Smooth muscle cell of bladder (primary cell): ENCODE results near the gene UBXN11. TPM values are rescaled to one million over a fixed set of nuclear protein-coding genes. Genes with fewer than 3 reads are reported as not detected.

ENCODE experiments used
- total RNA-seq: library from RNA; depleted of rRNA; stranded (reverse); fragments of >200 nt; gene quantifications from 2 replicates; pipeline ENCODE4 v1.2.3, GENCODE V29; 2014

The UBXN11 gene, protein sequence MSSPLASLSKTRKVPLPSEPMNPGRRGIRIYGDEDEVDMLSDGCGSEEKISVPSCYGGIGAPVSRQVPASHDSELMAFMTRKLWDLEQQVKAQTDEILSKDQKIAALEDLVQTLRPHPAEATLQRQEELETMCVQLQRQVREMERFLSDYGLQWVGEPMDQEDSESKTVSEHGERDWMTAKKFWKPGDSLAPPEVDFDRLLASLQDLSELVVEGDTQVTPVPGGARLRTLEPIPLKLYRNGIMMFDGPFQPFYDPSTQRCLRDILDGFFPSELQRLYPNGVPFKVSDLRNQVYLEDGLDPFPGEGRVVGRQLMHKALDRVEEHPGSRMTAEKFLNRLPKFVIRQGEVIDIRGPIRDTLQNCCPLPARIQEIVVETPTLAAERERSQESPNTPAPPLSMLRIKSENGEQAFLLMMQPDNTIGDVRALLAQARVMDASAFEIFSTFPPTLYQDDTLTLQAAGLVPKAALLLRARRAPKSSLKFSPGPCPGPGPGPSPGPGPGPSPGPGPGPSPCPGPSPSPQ
- total RNA-seq: 2.7 and 3.5 TPM in 2 replicates

GRCh38 chr1:26306290-26307229 lies at the start of gene UBXN11:
TSS of gene UBXN11 (minus strand) at chr1:26306636. CDS start at chr1:26302883, 3,753 bp downstream.

DNA sequence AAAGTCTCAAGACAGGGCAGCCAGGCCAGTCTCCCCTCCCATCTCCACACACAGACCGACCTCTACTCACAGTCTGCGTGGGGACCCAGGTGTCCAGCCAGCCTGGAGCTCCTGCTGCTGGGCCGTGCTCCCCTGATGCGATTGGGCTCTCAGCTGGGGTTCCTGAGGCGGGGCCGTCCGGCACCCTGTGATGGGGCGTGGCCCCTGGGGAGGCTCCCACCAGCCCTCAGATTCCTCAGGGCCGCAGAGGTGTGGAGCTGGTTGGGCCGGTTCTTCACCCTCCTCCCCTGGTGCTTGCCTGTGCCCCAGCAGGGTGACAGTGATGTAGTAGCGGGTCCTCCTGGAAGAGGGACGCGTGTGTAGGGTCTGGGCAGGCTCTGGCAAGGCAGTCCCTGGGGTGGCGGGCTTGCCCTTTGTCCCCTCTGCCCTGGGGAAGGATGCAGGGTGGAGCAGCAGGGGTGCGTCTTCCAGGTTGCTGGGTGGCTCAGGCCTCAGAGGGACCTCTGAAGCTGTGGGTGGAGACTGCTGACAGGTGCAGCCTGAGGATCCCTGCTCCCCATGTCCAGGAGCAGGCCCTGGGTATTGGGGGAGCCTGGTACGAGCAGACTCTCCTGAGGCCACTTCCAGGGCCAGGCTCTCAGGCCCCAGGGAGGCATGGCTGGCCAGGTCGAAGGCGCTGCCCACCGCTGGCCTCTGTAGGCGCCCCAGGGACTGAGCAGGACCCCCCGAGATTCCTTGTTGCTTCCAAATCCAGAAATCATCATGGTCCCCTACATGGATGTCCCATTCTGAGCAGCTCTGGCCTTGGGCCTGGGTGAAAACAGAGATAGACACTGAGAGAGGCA lies 47.8 kb upstream of the UBXN11 start, which contains the start of gene CRYBG2:
CRYBG2 (minus strand) TSS at position 155 of the 845 bp plus-strand sequence. CDS start 7,473 bp downstream, outside the sequence.

DNA sequence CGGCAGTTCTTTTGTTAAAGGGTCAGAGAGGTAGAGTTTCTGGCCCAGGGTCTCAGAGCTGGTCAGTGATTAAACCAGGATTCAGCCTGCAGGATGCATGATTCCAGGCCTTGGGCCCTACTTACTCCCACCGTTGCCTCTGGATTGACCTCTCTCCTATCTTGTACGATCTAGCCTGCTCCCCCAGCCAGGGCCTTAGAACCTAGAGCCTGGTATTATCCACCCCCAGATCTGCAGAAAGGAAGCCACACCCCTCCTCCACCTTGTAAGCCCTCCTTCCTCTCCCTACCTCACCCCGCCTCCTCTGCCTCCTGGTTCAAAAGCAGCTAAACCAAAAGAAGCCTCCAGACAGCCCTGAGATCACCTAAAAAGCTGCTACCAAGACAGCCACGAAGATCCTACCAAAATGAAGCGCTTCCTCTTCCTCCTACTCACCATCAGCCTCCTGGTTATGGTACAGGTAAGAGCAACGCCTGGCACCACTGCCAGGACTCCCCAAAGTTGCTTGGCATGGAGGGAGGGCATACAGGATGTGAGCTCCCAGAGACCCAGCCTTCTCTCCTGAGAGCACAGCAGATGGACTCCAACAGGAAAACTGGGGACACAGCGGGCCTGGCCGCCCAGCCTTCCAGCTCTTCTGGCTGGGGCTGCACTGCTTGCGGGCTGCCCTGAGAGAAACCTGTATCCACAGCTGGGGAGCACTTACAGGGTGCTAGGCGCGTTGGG lies 11.3 kb upstream of the UBXN11 start, which contains the start of gene CD52:
CD52 (plus strand) TSS at position 347 of the 726 bp plus-strand sequence; CDS start at position 407, 60 bp downstream.

GRCh38 chr1:26279456-26280332 lies 26.7 kb downstream of the UBXN11 start, which contains the start of gene SH3BGRL3:
TSS of gene SH3BGRL3 (plus strand) at chr1:26280086. CDS start at chr1:26280156, 70 bp downstream.

DNA sequence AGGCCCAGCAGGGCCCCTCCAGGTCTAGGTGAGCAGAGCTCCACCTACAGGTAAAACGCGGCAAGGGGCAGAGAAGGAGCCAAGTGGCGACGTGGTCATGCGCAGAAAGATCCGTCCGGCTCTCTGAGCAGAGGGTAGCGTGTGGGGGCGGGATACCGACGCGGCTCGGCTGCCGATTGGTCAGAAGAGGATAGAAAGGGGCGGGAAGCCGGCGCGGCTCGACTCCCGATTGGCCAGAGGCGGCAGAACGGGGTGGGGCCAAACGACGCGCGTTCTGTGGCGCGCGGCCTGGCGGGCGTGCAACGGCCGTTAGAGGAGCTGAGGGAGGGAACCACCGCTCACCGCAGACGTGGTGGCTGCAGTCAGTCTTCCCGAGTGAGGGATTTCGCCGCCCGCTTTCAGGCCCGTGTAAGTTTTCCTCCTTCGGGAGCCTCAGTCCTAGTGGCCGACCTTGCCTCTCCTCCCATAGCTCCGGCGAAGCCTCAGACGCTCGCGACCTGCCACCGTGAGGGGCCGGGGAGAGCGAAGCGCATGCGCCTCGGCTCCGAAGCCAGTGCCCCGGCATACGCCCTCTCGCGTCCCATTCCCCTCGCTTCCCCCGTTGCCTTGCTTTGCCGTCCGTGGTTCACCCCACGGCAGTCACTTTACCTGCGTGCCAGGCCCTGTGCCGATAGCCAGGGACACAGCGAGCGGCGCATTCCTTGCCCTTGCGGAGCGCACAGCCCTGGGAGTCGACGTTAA lies 72.4 kb downstream of the UBXN11 start, which contains the start of gene CEP85:
CEP85 (plus strand) TSS at position 298 of the 741 bp plus-strand sequence. CDS start 5,584 bp downstream, outside the sequence.

Other genes starting within 250 kb of the UBXN11 start
- 0.74 TPM in 1 of 2 replicates, not detected in the other for gene TRIM63, start 239.0 kb downstream of the UBXN11 start, total RNA-seq
- gene PDIK1L, start 194.8 kb downstream of the UBXN11 start, total RNA-seq: 3.1 and 4.3 TPM in 2 replicates
- not detected in 2 replicates for gene FAM110D, start 147.6 kb downstream of the UBXN11 start, total RNA-seq
- not detected in 2 replicates for gene C1orf232, start 137.7 kb downstream of the UBXN11 start, total RNA-seq
- 27.0 and 32.4 TPM in 2 replicates for gene ZNF593, start 136.7 kb downstream of the UBXN11 start, total RNA-seq
- gene ZNF593OS, start 134.8 kb downstream of the UBXN11 start, total RNA-seq: not detected in 2 replicates
- gene CNKSR1, start 129.1 kb downstream of the UBXN11 start, total RNA-seq: 0.14 TPM in 1 of 2 replicates, not detected in the other
- gene CATSPER4, start 116.0 kb downstream of the UBXN11 start, total RNA-seq: not detected in 2 replicates
- gene CEP85, start 72.4 kb downstream of the UBXN11 start, total RNA-seq: 3.3 and 3.7 TPM in 2 replicates
- 30.7 and 32.1 TPM in 2 replicates for gene SH3BGRL3, start 26.6 kb downstream of the UBXN11 start, total RNA-seq
- gene CD52, start 11.3 kb upstream of the UBXN11 start, total RNA-seq: not detected in 2 replicates
- under 0.01 TPM in 1 of 2 replicates, not detected in the other for gene CRYBG2, start 47.5 kb upstream of the UBXN11 start, total RNA-seq
- gene ZNF683, start 66.1 kb upstream of the UBXN11 start, total RNA-seq: not detected in 2 replicates
- gene LIN28A, start 104.2 kb upstream of the UBXN11 start, total RNA-seq: not detected in 2 replicates
- 46.6 and 51.8 TPM in 2 replicates for gene DHDDS, start 125.7 kb upstream of the UBXN11 start, total RNA-seq
- gene HMGN2, start 165.8 kb upstream of the UBXN11 start, total RNA-seq: 214 and 282 TPM in 2 replicates
- 1.8 and 2.0 TPM in 2 replicates for gene RPS6KA1, start 223.1 kb upstream of the UBXN11 start, total RNA-seq